ENCODE measurements around the gene YKT6.

YKT6 gene

DNA sequence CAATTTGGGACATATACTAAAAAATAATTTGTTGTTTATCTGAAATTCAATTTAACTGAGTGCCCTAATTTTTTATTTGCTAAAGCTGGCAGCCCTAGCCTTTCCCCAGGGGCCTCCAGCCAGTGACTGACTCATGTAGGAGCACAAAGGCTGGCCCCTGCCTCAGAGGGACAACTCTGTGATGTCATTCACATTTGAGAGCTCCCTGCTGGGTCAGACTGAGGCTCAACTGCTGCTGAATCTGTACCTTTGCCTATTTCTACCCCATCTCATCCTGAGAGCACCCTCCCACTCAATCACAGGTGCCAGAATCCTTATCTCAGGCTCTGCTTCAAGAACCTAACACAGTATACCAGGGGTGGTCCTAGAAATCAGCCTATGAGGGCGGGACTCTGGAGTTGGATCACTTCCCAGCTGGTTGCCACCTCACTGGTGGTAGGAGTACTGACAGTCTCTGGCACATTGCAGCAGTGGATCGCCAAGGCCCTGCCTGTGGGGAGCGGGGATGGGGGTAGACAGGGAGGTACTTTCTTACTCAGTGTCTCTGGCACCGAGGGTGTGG lies 23.1 kb upstream of the YKT6 start (continued):
- TF ChIP-seq ZNF626 (tag by site-specific recombination; IDR thresholded peaks at IDR 0.05), result no peak
- peak; percentile 68 for TF ChIP-seq SP7 (tag by site-specific recombination; IDR thresholded peaks at IDR 0.05)
- TF ChIP-seq BCL11B (tag by site-specific recombination; IDR thresholded peaks at IDR 0.05; ENCODE audit: low read depth), result no peak
- TF ChIP-seq, protein P1, sequence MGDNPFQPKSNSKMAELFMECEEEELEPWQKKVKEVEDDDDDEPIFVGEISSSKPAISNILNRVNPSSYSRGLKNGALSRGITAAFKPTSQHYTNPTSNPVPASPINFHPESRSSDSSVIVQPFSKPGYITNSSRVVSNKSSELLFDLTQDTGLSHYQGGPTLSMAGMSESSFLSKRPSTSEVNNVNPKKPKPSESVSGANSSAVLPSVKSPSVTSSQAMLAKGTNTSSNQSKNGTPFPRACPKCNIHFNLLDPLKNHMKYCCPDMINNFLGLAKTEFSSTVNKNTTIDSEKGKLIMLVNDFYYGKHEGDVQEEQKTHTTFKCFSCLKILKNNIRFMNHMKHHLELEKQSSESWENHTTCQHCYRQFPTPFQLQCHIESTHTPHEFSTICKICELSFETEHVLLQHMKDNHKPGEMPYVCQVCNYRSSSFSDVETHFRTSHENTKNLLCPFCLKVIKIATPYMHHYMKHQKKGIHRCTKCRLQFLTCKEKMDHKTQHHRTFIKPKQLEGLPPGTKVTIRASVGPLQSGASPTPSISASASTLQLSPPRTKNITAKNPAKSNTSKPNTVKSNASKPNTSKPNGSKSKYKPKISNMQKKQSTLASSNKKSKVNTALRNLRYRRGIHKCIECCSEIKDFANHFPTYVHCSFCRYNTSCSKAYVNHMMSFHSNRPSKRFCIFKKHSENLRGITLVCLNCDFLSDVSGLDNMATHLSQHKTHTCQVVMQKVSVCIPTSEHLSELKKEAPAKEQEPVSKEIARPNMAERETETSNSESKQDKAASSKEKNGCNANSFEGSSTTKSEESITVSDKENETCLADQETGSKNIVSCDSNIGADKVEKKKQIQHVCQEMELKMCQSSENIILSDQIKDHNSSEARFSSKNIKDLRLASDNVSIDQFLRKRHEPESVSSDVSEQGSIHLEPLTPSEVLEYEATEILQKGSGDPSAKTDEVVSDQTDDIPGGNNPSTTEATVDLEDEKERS (tag by site-specific recombination; IDR thresholded peaks at IDR 0.05), result no peak
- no peak for TF ChIP-seq ZNF214 (tag by site-specific recombination; IDR thresholded peaks at IDR 0.05; ENCODE audit: borderline replicate concordance)
- peak; percentile 76 for TF ChIP-seq ZBTB17 (tag by site-specific recombination; IDR thresholded peaks at IDR 0.05)
- peak; percentile 94 for TF ChIP-seq ZNF629 (tag by site-specific recombination; IDR thresholded peaks at IDR 0.05)
- peak; percentile 68; the same call in 1 of the 2 replicates for TF ChIP-seq ZFHX2 (tag by site-specific recombination; conservative IDR thresholded peaks at IDR 0.05)
- no peak for TF ChIP-seq SETDB1 (IDR thresholded peaks at IDR 0.05; ENCODE audit: insufficient read length, low read length)
- TF ChIP-seq WT1 (tag by site-specific recombination; IDR thresholded peaks at IDR 0.05), result no peak
- no peak for TF ChIP-seq ZNF37A (tag by site-specific recombination; IDR thresholded peaks at IDR 0.05)
- TF ChIP-seq, protein P2, sequence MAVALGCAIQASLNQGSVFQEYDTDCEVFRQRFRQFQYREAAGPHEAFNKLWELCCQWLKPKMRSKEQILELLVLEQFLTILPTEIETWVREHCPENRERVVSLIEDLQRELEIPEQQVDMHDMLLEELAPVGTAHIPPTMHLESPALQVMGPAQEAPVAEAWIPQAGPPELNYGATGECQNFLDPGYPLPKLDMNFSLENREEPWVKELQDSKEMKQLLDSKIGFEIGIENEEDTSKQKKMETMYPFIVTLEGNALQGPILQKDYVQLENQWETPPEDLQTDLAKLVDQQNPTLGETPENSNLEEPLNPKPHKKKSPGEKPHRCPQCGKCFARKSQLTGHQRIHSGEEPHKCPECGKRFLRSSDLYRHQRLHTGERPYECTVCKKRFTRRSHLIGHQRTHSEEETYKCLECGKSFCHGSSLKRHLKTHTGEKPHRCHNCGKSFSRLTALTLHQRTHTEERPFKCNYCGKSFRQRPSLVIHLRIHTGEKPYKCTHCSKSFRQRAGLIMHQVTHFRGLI (tag by site-specific recombination; IDR thresholded peaks at IDR 0.05), result no peak; the same call in 1 of the 2 replicates
- no peak for TF ChIP-seq ZNF510 (tag by site-specific recombination; IDR thresholded peaks at IDR 0.05; ENCODE audit: insufficient replicate concordance)
- TF ChIP-seq ZNF530 (tag by site-specific recombination; IDR thresholded peaks at IDR 0.05; ENCODE audit: low read depth), result peak; percentile 94
- peak; percentile 39 for TF ChIP-seq ZNF529 (tag by site-specific recombination; IDR thresholded peaks at IDR 0.05; ENCODE audit: insufficient replicate concordance)
- TF ChIP-seq PRDM1 (tag by site-specific recombination; IDR thresholded peaks at IDR 0.05), result no peak
- peak; percentile 66 for TF ChIP-seq ZNF335 (tag by site-specific recombination; conservative IDR thresholded peaks at IDR 0.05)
- no peak; the same call in 1 of the 2 replicates for TF ChIP-seq SCRT2 (tag by site-specific recombination; IDR thresholded peaks at IDR 0.05)
- peak; percentile 38; the same call in 1 of the 2 replicates for TF ChIP-seq OSR2 (tag by site-specific recombination; IDR thresholded peaks at IDR 0.05)
- TF ChIP-seq ZNF10 (tag by site-specific recombination; IDR thresholded peaks at IDR 0.05), result peak; percentile 55

DNA sequence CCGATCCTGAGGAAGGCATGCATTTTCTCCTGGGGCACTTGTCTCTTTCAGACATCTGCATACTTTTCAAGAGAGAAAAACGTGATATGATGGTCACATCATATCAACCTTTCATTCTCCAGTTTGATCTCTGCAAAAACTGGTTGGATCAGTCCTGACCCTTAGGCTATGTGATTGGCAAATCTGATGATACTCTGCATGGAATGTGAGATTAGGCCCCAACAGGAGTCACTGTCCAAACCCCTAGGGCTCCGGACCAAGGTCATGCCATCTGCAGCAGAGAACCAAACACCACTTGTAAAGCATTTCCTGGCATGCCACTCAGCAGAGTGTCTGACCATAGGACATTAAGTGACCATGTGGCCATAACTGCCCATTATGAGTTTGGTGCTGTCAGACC lies 20.1 kb upstream of the YKT6 start:
- POLR2A ChIA-PET, result no interaction called here
- peaks cover 10% of the 10 kb centered on the region; the same call in 1 of the 2 replicates for H3K4me1 ChIP-seq (ENCODE audit: control insufficient read depth, insufficient read depth, low read length)
- TF ChIP-seq, protein P3, sequence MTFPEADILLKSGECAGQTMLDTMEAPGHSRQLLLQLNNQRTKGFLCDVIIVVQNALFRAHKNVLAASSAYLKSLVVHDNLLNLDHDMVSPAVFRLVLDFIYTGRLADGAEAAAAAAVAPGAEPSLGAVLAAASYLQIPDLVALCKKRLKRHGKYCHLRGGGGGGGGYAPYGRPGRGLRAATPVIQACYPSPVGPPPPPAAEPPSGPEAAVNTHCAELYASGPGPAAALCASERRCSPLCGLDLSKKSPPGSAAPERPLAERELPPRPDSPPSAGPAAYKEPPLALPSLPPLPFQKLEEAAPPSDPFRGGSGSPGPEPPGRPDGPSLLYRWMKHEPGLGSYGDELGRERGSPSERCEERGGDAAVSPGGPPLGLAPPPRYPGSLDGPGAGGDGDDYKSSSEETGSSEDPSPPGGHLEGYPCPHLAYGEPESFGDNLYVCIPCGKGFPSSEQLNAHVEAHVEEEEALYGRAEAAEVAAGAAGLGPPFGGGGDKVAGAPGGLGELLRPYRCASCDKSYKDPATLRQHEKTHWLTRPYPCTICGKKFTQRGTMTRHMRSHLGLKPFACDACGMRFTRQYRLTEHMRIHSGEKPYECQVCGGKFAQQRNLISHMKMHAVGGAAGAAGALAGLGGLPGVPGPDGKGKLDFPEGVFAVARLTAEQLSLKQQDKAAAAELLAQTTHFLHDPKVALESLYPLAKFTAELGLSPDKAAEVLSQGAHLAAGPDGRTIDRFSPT (tag by site-specific recombination; IDR thresholded peaks at IDR 0.05), result no peak
- TF ChIP-seq ZNF221 (tag by site-specific recombination; IDR thresholded peaks at IDR 0.05; ENCODE audit: borderline replicate concordance) (no peak), ZNF416 (tag by site-specific recombination; IDR thresholded peaks at IDR 0.05) (no peak)

More for the DNA sequence above, 20.1 kb upstream of the YKT6 start:
- Histone ChIP-seq H3K36me3 (ENCODE audit: control insufficient read depth in 2 of 2, insufficient read depth in 1 of 2, low read length in 2 of 2) (no peaks in the 10 kb centered on the region), H3K27ac (ENCODE audit: extremely low read depth, low read depth, low read length) (no peak overlapping the region), H3K9me3 (ENCODE audit: control insufficient read depth, insufficient read depth, low read depth, low read length) (no peaks in the 10 kb centered on the region), H3K4me3 (ENCODE audit: low read depth, low read length) (no peak overlapping the region)
- CTCF ChIA-PET, result no interaction called here

All from HEK293 (cell line).